HCT116 (cell line): ENCODE results near the gene HMGA1.

Experiments used
- CTCF ChIP-seq, 3 experiments: fragments of 200-600 bp in 1 of 3; sonication (generic) in 1 of 3; IDR thresholded peaks in 2 of 3; conservative IDR thresholded peaks in 1 of 3; 2 replicates each; pipeline ENCODE4 v1.5.1; 2012 to 2017; ENCODE audit warnings: low read depth in 2 of 3, low read length in 2 of 3, antibody characterized with exemption in 1 of 3, borderline replicate concordance in 1 of 3, control low read depth in 1 of 3, mild to moderate bottlenecking in 1 of 3, mixed read lengths in 1 of 3, mixed run types in 1 of 3, moderate library complexity in 1 of 3; ENCODE audit not compliant: insufficient read depth in 1 of 3
- EZH2 ChIP-seq: fragments of 200-600 bp; sonication (generic); IDR thresholded peaks from 2 replicates; pipeline ENCODE4 v1.6.1; 2017; ENCODE audit warnings: antibody characterized with exemption, mixed run types
- JUND ChIP-seq: IDR thresholded peaks from 2 replicates; pipeline ENCODE4 v1.6.1; 2012
- SP1 ChIP-seq: IDR thresholded peaks from 2 replicates; pipeline ENCODE4 v1.6.1; 2012; ENCODE audit warnings: low read depth
- ZNF274 ChIP-seq: fragments of 200-500 bp; sonication (Bioruptor generic); IDR thresholded peaks from 2 replicates; pipeline ENCODE4 v1.6.1; 2014; ENCODE audit warnings: mild to moderate bottlenecking, low read depth, low read length, inconsistent platforms
- TF ChIP-seq, protein P1 (sequence below): IDR thresholded peaks from 2 replicates; pipeline ENCODE4 v1.6.1; 2012

DNA sequence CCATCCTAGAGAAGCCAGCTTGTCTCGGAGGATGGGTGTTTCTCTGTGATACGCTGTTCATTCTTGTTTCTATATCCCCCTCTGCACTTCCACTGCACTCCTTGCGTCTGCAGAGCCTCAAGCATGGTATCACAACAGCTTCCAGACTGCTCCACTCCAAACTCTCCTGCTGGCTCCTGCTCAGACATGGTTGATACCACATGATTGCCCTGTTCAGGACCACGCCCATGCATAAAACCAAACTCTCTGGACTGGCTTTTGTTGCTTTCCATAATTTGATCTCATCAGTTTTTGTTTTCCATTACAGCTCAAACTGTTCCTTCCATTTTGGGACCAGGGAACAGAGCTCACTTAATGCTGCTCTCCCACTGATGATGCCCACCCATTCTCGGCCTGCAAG is 42.2 kb downstream of the HMGA1 start:
- TF ChIP-seq ZNF274 (no peak), CTCF (IDR thresholded peaks at IDR 0.05 in 2 of 3, conservative IDR thresholded peaks at IDR 0.05 in 1 of 3; ENCODE audit: borderline replicate concordance in 1 of 3, insufficient read depth in 1 of 3, low read depth in 2 of 3, low read length in 2 of 3) (no peak), JUND (no peak), EZH2 (no peak), SP1 (no peak)
- TF ChIP-seq, protein P1, sequence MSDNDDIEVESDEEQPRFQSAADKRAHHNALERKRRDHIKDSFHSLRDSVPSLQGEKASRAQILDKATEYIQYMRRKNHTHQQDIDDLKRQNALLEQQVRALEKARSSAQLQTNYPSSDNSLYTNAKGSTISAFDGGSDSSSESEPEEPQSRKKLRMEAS: no peak
